GM19239 (cell line): ENCODE results near the gene GDPD5.

Experiments used
- DNase-seq: peaks from one replicate; pipeline ENCODE4 v3.0.0; 2011; ENCODE audit warnings: low spot score; ENCODE audit not compliant: insufficient read length
- FAIRE-seq: peaks from 2 replicates; lab custom pipeline; 2011; peaks lifted over from hg19 to GRCh38; lab: Jason Lieb, UNC

The GDPD5 gene

DNA sequence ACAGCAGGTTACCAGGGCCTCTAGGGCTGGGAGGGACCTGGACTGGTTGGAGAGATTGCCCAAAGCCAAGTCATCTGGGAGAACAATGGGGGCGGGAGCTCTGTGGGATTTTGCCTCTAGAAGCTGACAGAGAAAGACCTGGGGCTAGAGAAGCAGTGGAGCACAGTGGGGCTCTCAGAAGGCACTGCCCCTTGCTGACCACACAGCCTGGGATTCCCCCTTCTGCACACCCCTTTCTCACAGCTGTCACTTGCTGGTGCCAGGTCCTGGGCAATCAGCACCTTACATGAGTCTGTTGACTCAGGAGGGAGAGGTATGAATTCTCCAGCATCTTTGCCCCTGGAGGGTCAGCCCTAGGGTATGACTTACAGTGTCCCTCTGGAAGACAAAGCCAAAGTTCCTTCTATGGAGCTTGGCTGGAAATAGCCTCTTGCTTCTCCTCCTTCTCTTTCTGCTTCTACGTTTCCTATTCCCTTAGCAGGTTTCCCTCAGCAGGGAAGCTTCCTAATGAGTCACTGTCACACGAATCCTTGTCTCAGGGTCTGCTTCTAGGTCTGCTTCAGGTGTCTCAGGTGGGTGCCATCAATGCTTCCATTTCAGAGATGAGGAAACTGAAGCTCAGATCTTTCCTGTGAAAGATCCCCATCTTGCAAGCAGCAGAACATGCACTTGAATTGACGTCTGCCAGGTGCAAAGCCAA lies 27.0 kb downstream of the GDPD5 start:
- DNase-seq (no peak), FAIRE-seq (no peak)

DNA sequence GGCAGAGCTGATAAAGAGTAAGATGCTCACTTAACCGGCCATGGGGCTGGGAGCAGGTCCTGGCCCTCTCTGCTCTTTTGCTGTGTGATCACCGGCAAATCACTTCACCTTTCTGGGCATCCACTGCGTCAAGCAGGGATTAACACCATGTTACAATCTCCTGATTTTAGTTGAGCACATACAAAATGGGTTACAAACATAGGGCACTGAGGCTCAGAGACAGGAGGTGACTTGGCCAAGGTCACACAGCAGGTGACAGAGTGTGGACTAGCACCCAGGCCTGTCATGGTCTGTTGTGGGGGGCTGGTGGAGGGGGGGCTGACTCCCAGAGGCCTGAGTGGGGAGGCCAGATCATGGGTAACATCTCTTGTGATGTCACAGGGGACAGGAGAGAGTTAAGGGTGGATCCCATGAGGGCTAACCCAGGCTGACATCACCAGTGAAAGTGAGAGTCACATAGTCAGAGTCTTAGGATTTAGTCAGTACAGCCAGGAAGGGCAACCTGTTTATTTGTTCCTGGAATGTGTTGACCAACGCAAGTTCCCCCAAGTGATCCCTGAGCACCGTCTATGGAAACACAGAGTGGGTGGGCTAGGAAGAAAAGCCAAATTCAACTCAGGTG lies 27.8 kb downstream of the GDPD5 start:
- no peak for DNase-seq
- no peak for FAIRE-seq

DNA sequence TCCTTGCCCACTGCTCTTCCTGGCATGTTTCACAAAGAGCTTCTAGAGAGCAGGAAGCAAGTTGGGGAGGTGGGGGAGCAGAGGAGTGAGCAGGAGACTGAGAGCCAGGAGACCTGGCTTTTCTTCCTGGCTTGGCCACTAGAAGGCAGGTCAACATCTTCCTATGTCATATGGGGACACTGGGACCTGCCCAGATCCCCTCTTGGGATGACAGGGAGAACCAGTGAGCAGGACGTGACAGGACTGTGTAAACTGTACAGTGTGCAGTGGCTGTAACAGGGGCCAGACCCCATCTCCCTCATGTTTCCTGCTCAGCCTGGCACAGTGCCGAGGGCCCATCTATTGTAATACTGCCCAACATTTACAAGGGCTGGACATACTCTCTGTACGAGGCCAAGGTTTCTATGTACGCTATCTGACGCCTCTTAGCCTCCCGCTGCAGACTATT lies 29.4 kb downstream of the GDPD5 start:
- no peak for DNase-seq
- no peak for FAIRE-seq

DNA sequence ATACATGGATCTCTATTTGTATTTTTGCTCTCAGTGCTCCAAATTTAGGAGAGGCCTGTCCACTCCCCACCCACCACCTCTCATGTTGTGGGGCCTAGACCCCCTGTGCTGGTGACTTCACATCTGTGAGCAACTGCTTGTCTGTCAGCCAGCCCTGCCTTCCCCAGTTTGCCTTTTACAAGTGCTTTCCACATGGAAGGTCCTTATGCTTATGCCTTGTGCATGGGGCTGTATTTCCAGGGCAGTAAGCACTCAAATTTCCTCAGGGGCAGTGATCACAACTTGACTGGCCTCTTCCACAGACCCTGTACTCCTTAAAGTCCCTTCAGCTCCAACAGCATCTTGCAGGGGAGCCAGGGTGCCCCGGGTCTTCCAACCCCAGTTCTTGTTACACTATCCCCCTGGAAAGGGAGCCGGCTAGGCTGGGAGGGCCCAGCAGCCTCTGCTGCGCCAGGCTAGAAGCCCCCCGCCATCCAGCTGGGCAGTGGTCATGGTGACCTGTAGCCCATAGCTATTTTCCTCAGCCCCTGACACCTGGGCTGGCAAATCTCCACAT lies 29.9 kb downstream of the GDPD5 start:
- FAIRE-seq (no peak), DNase-seq (no peak)

DNA sequence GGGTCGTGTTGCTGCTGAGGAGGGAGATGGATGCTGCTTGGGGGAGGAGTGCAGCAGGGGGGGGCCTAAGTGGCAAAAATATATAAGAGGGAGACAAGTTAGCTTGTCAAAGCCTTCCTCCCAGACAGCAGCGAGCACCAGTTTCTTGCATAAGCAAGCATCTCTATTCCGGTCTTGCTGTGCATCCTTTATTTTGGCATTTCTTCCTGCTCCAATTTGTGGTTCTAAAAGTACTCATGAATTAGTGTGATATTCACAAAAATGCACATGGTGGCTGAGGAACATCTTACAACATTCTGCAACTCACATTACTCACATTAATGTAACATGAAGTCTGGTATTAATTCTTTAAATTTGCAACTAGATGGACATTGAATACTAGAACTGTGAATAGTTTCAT lies 32.1 kb downstream of the GDPD5 start:
- DNase-seq (no peak), FAIRE-seq (no peak)

DNA sequence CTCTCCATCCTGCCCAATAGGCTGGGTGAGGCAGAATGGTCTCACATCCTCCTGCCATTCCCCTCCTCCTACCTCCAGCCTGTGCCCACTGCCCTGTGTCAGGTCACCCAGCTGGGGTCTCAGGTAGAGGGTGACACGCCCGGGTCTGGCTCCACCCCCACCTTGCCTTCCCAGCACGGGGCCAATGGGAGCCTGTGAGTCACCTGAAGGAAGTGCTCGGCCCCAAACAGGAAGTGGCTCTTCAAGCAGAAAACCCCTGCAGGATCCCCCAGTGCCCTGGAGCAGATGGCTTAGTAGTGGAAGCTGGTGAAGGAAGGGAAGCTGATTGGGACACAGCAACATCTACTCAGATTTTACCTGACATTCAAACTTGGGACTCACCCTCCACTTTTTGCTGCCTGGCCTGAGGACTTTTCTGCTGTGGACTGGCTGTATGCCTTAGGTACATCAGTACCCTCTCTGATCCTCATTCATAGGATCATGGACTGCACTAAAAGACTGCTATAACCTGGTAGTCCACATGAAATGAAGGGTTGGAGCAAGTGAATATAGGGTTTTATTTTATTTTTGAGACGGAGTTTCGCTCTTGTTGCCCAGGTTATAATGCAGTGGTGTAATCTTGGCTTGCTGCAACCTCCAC lies 33.4 kb downstream of the GDPD5 start:
- DNase-seq (peak; percentile 36), FAIRE-seq (no peak)

DNA sequence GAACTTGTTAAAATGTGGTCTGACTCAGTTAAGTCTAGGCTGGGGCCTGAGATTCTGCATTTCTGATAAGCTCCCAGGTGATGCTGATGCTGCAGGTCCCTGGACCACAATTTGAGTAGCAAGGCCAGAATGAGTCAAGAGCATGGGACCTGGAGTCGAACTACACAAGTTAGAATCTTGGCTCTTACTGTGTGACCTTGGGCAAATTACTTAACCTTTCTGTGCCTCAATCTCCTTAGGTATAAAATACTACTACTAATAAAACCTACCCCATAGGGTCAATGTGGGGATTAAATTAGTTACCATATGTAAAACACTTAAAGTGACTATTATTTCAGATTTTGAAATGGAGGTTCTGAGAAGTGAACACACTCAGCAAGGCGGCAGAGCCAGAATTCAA lies 34.3 kb downstream of the GDPD5 start:
- no peak for DNase-seq
- FAIRE-seq = no peak

DNA sequence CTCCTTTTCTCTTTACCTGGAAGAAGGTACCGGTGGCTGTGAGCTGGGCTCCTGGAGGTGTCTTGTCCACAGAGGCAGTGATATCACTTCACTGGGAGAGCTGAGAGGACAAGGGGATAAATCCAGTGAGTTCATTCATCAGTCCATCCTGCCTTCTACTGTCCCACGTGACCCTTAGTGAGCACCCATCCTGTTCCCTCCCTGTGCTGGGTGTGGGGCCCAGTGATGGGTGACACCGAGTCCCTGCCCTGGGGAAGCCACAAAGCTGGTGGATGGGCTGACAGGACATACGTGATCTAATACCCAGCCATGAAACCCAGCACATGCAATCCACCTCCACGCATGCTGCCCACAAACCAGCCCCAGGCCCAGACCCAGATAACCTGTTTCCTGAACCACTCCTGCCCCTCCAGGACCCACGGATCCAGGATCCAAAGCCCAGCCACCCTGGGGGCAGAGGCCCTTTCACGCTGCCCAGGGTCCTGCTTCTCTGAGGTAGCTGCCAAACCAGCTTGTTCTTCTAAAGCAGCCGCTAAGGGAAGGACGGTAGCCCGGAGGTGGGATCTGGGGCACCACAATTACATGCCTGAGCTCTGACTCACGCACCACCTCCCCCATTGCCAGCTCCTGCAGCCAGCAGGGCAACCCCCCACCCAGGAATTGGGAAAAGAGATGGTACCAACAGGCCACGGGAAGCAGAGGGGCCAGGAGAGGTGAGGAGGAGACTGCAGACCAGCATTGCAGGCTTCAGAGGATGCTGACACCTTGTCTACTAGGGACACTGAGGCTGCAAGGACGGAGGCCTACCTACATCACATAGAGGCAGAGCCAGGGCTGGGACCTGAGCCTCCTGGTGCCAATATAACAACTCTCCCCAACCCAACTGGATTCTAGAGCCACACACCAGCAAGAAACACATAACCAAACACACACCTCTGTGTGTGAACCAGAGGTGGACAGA lies 35.2 kb downstream of the GDPD5 start:
- DNase-seq (no peak), FAIRE-seq (no peak)

DNA sequence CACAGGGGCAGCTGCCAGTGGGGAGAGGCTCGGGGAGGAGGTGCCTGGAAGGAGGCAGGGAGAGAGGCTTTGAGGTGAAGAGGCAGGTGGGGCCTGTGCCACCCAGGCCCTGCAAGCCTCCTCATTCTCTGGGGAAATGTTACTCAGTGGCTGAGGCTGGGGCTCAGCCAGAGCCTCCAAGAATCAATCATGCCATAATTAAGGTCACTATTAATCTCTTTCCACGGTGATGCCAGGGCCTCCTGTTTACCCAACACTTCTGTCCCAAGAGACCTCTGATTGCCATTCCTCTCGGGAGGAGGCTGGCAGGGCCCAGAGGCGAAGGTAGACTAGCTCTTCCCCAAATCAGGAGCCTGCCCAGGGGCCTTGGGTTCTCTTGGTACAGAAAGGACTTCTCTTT lies 38.4 kb downstream of the GDPD5 start:
- no peak for DNase-seq
- no peak for FAIRE-seq

DNA sequence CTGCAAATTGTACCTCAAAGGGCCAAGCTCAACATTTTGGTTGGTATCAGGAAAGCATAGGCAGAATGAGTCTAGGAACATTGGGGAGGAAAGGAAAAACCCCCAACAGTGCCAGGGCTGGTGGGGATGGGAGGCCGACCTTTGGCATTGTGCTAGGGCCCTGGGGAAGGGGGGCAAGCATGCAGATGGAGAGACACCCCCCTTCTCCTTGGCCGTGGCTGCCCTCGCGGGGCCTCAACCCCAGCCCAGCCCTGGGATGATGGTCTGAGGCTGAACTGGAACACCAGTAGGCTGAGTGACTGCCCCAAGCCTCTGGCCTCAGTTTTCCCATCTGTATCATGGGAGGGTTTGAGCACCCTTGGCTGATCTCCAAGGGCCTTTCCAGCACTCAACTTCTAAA lies 40.0 kb downstream of the GDPD5 start:
- no peak for FAIRE-seq

DNA sequence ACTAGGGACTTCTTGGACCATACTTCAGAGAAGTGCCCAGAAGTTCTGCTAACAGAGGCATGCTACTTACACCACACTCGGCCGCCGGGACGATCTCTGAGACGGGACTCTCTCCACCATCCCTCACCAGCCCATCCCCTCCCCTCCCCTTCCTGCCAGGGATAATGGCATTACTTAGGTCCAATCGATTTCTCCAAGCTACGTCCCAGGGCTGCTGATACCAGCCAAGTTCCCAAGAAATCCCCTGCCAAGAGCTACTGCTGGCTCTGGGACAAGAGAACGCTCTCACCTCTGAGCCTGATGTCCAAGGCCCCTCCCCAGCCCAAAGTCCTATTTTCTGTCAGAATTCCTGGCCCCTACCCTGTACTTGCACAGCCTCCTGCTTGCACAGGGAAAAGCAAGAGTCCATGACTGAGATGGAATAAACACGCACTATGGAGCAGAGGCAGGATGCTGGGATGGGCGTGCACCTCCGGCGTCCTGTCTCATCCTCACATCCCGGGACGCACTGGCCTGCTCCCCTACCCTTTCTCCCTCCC lies 42.7 kb downstream of the GDPD5 start:
- no peak for DNase-seq
- no peak for FAIRE-seq

More for the DNA sequence above, 40.0 kb downstream of the GDPD5 start:
- DNase-seq = no peak

DNA sequence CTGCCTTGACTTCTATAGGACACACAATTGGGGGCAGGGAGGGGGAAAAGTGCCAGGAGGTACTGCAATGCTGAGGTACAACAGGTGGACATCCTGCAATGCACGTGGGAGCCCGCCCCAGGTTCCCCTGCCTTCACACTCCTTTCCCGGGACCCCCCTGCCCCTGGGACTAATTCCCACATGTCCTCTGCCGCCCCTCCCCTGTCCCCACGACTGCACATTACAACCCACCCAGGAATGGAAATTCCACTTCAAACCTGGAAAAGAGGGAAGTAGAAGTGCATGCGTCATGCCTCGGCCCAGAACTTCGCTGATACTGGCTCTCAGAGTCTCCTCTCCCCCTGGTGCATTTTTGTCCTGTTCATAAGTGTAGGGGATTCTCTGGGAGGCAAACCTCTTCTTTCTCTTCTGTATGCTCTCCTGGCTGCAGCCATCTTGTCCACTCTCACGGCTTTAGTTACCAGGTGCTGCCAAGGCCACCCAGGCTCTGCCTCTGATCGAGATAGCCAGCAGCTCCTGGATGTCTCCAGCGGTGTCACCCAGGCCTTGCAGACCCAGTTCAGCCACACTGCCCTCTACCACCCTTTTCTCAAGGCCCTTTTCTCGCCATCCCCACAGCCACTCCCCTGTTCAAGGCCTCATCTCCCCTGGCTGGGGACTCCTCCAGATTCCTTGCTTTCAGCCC lies 43.7 kb downstream of the GDPD5 start:
- FAIRE-seq = no peak
- DNase-seq = no peak

DNA sequence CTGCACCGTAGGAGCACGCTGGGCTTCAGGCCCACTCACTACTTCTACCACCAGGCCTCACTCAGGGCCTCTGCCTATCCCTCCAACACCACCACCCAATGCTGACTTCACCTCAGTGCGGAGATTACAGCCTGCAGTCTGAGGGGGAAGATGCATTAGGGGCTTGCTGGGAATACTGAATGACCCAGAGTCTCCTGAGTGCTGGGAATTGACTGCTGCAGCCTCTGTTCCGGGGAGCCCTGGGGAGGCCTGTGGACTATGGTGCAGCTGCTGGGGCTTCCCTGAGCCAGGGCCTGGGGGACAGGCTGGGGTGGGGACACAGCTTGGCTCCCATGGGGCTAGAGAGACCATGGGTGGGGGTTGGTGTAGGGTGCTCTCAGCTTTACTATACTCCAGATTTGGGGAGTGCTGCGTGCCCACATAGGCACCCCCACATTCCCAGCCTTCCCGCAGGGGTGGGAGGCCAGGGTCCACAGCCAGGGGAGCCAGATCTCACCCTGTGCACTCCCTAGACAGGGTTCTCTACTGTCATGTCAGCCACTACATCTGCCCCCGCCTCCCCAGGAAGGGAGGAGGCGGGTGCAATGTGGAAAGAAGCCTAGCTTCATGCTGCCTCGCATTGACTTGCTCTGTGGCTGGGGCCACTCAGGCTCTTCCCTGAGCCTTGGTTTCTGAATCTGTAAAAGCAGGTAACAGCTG lies 44.4 kb downstream of the GDPD5 start:
- DNase-seq (no peak), FAIRE-seq (no peak)

DNA sequence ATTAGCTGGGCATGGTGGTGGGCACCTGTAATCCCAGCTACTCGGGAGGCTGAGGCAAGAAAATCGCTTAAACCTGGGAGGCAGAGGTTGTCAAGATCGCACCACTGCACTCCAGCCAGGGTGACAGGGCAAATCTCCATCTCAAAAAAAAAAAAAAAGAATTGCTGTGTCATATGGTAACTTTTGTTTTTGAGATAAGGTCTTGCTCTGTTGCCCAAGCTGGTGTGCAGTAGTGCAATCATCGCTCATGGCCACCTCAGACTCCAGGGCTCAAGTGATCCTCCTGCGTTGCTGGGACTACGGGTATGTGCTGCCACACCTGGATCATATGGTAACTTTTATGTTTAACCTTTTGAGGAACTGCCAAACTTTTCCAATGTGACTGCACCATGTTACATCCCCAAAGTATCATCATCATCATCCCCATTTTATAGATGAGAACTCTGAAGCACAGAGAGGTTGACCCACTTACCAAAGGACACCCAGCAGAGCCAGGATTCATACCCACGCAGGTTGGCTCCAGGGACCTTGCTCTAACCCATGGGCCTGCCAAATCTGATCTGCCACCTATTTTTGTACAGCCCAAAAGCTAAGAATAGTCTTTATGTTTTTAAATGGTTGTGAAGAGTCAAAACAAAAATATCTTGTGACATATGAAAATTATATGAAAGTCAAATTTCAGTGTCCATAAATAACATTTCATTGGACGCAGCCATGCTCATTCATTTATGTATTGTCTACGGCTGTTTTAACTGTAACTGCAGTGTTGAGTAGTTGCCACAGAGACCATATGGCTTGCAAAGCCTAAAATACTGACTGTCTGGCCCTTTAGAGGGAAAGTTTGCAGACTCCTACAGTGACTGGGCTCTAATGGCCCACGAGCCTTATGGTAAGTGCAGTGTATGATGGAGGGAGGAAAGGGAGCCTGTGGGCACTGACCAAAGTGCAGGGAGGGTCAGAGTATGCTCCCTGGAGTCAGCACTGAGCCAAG lies 45.3 kb downstream of the GDPD5 start:
- FAIRE-seq (no peak), DNase-seq (no peak)

DNA sequence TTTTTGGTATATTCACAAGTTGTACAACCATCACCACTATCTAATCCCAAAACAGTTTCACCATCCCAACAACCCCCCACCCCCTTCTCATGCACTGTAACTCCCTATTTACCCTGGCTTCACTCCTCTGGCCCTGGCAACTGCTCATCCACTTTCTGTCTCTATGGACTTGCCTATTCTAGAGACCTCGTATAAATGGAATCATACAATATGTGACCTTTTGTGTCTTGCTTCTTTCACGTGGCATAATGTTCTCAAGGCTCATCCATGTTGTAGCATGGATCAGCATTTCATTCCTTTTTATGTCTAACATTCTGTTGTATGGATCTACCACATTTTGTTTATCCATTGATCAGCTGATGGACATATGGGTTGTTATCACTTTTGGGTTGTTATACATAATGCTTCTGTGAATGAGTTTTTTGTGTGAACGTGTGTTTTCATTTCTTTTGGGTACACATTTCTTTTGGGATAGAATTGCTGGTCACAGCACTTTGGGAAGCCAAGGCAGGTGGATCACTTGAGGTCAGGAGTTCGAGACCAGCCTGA lies 46.1 kb downstream of the GDPD5 start:
- DNase-seq = no peak
- no peak for FAIRE-seq

DNA sequence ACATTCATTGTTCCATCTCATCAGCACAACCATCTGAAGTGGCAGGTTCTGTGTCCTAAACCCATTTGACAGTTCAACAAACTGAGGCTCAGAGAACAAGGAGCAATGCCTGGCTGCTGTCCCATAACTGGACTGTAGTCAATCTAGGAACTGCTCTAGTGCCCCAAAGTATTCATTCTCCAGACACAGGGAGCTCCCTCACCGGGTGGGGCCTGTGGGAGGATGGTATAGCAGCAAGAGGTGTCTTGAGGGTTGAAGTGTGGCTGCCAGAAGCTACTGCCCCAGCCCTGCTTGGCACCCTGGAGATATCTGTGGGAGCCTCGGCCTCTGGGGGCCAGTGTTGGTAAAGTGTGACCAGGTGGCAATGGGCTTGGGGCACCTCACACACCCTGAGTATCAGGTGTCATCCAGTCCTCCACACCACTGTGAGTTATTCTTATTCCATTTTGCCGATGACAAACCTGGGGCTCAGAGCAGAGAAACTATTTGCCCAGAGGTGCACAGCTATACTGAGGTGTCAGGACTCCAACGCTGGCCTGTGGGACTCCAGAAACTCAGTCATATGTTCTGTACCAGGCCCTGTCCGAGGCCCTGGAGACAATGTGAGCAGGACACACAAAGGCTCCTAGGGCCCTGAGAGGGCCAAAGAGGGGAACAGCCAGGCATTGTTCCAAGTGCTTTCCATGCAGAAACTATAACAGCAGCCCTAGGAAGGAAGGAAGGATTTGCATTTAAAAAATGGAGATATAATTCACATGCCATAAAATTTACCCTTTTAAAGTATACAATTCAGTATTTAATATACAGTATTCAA lies 46.8 kb downstream of the GDPD5 start:
- FAIRE-seq = no peak
- no peak for DNase-seq

DNA sequence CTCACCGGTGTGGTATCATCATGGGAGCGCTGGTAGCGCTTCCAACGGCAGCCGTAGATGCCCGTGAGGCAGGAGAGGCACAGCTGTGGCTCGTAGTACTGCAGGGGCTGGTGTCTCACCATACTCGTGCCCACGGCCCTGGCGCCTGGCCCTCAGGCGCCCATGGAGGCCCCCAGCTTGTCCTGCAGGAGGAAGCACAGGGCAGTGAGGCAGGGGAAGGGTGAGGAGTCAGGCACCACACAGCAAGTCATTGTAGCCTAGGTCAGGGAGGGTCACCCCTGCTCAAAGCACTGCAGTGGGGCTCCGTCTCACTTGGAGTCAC lies 48.2 kb downstream of the GDPD5 start:
- DNase-seq (no peak), FAIRE-seq (no peak)
